GM10266 (cell line): ENCODE data around the gene ARHGAP26.
"Not testable (repeated sequence)": the region's sequence is repeated elsewhere in the genome, so short reads cannot be mapped to it uniquely, and the experiment has no call there.

Experiments used
- DNase-seq: peaks from one replicate; pipeline ENCODE4 v3.0.0; 2012; ENCODE audit errors: extremely low spot score
- TF ChIP-seq, protein P1 (sequence below): IDR thresholded peaks from 2 replicates; pipeline ENCODE4 v1.5.1; 2012; ENCODE audit warnings: mild to moderate bottlenecking, low read depth; ENCODE audit not compliant: control insufficient read depth, insufficient read depth; ENCODE audit errors: missing control alignments

The ARHGAP26 gene

DNA sequence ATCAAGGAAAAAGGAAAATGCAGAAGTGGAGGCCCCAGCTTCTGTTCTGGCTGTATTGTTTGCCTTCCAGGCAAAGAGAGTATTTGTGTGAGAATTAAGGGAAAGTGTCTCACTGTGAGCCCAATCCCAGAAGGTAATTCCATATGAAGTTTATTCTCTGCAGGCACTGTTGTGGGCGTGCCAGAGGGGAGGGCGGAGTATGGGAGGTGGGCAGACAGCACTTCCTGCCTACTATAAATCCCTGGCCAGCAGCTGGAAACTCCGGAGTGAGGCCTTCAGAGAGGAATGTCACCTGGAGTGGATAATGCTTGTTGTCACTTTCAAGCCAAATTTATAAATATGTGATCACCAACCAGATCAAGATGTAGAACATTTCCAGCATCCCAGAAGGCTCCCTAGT lies 209.5 kb downstream of the ARHGAP26 start:
- DNase-seq = no peak
- TF ChIP-seq, protein P1, sequence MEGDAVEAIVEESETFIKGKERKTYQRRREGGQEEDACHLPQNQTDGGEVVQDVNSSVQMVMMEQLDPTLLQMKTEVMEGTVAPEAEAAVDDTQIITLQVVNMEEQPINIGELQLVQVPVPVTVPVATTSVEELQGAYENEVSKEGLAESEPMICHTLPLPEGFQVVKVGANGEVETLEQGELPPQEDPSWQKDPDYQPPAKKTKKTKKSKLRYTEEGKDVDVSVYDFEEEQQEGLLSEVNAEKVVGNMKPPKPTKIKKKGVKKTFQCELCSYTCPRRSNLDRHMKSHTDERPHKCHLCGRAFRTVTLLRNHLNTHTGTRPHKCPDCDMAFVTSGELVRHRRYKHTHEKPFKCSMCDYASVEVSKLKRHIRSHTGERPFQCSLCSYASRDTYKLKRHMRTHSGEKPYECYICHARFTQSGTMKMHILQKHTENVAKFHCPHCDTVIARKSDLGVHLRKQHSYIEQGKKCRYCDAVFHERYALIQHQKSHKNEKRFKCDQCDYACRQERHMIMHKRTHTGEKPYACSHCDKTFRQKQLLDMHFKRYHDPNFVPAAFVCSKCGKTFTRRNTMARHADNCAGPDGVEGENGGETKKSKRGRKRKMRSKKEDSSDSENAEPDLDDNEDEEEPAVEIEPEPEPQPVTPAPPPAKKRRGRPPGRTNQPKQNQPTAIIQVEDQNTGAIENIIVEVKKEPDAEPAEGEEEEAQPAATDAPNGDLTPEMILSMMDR = no peak

DNA sequence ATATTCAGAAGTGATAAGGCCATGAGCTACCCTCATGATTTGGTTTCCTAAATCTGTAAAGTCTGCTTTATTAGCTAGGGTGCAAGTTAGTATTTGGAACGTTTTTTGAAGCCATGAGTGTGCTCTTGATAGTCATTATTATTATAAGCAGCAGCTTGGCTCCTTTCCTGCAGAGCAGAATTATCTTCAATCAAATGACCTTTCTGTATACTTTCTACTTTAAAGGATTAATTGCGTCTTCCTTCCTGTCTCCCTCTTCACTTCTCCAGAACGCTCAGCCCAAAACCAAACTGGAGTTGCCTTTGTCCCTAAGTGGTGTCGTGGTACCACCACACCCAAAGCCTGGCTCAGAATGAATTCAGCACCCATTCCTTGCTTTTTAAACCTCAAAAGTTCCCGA lies 211.3 kb downstream of the ARHGAP26 start:
- TF ChIP-seq, protein P1 = no peak
- no peak for DNase-seq

DNA sequence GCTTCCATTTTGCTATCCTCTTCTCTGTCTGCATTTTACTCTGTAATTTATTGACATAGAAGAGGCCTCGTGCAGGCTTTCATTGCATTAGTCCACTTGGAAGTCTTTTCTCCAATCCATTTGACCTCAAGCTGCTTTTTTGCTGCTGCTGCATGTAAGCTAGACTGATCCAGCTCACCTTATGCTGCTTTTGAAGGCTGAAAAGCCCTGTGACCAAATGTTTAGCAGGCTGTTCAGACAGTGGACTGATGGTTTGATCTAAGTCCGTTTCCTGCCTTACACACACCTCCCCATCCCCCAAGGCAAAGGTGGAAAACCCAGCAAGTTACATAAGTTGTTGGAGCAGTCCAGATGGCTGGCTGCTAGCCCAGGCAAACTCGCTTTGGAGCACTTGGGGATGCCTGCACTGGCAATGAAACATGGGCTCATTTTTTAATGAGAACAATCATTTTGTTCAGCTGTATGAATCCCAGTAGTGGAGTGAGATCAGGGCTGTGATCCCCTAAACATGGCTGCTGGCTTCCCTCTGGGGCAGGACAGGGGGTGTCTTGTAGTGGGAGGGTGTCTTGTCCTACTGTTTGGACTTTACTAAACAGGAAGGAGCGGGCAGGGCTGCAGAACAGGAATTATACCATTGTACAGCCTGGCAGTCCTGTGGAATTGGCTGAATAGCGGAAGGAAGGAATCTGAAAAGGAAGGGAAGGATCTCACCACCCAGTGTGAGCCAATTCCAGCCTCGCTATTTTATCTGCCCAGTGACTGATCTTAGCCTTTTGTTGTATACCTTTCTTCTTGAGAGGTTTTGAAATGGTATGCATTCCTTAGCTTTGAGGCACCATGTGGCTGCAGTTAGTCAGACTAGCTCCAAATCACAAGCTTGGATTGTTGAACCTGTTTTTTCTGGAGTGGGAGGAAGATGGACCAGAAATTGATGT lies 212.0 kb downstream of the ARHGAP26 start:
- TF ChIP-seq, protein P1 = no peak

DNA sequence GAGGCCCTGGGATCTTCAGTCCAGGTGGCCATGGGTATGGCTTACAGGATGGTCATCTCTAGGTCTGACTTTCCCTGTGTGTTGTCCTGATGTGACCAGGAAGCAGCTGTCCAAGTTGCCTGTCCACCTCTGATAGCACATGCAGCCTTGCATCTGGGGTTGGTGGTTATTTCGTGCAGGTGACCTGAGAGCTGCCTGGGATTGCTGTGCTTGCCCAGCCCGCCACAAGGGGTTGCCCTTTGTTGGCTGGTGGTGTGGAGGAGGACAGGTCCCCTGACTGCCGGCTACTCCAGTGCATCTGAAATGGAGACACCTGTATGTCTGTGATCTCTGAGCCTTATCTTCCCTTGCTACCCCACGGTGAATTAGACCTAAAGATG lies 212.6 kb downstream of the ARHGAP26 start:
- TF ChIP-seq, protein P1 = no peak
- no peak for DNase-seq

More for the DNA sequence above, 212.0 kb downstream of the ARHGAP26 start:
- no peak for DNase-seq

DNA sequence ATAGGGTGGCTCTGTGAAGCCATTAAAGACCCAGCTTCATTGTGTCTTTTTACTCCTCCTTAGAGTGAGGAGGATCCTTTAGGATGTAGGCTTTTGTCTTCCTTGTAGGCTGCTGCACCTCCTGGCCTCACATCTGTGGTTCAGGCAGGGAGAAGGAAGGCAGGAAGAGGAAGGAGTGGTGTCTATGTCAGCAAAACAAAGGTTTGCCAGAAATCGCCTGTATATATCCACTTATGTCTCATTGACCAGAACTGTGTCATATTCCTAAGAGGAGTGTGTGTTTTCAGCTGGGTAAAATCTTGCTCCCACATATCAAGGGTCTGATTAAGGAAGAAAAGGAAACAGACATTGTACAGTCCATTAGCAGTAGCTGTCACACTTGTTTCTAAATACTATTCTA lies 213.8 kb downstream of the ARHGAP26 start:
- DNase-seq = no peak
- TF ChIP-seq, protein P1 = no peak

DNA sequence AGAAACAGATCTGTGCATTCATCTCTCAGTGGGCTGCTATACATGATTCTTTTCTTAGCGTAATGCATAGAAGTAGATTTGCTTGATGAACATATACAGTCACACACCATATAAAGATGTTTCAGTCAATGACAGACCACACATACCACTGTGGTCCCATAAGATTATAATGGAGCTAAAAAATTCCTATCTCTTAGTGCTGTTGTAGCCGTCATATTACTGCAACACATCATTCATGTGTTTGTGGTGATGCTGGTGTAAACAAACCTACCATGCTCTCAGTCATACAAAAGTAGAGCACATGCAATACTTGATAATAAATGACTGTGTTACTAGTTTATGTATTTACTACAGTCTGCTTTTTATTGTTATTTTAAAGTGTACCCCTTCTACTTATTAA lies 214.3 kb downstream of the ARHGAP26 start:
- TF ChIP-seq, protein P1 = no peak
- DNase-seq = no peak

DNA sequence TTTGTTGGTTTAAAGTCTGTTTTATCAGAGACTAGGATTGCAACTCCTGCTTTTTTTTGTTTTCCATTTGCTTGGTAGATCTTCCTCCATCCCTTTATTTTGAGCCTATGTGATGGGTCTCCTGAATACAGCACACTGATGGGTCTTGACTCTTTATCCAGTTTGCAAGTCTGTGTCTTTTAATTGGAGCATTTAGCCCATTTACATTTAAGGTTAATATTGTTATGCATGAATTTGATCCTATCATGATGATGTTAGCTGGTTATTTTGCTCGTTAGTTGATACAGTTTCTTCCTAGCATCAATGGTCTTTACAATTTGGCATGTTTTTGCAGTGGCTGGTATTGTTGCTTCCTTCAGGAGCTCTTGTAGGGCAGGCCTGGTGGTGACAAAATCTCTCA lies 219.1 kb downstream of the ARHGAP26 start:
- not testable (repeated sequence) for DNase-seq

DNA sequence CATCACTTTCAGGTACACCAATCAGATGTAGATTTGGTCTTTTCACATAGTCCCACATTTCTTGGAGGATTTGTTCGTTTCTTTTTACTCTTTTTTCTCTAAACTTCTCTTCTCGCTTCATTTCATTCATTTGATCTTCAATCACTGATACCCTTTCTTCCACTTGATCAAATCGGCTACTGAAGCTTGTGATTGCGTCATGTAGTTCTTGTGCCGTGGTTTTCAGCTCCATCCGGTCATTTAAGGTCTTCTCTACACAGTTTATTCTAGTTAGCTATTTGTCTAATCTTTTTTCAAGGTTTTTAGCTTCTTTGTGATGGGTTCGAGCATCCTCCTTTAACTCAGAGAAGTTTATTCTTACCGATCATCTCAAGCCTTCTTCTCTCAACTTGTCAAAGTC lies 219.9 kb downstream of the ARHGAP26 start:
- DNase-seq = not testable (repeated sequence)
